ENCODE data around the gene EPB41L4A. TPM values are rescaled to one million over a fixed set of nuclear protein-coding genes. Genes with fewer than 3 reads are reported as not detected.

Gene EPB41L4A
- polyA plus RNA-seq, 1 donor from 2014 or later = 7.4 TPM

DNA sequence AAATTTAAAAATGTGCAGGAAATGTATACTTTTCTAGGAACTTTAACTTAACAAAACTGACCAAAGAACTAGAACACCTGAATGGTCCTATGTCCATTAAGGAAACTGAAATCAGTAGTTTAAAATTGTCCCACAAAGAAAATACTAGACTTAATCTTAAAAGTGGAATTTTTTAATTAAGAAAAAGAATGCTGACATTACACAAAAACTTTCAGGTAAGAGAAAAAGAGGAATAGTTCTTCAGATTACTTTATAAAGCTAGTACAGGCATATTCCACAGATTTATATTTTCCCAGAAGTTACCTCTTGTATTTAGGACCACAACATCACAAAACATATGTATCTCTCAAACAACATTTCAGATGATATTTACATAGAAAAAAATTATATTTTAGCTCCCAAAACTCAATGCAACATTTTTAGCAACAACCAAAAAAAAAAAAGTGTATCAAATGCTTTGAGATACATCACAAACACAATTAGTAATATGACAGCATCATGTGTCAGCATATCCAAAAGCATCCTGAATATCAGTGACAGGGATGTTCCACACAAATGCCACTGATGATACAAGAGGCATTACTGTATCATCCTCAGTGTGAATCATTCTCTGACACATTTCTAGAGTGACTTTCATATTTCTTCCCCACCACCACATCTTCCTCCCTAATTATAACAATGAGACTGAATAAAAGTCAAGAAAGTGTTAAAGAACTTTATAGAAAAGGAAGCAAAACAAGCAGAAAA is 264.0 kb downstream of the EPB41L4A start:
- H3K27me3 ChIP-seq (ENCODE audit: insufficient read depth, low read depth, low read length) = no peaks in the 10 kb centered on the region
- H3K27ac ChIP-seq (ENCODE audit: low read length) = no peak overlapping the region
- H3K36me3 ChIP-seq (ENCODE audit: insufficient read depth, low read length) = no peaks in the 10 kb centered on the region
- no peak overlapping the region for H3K9ac ChIP-seq (ENCODE audit: low read length)
- H3K79me2 ChIP-seq (replicated peaks; ENCODE audit: insufficient read depth, low read length) = no peaks in the 10 kb centered on the region
- no peaks in the 10 kb centered on the region for H3K9me2 ChIP-seq (ENCODE audit: insufficient read depth, low read length)
- no peak overlapping the region for H2AFZ ChIP-seq (ENCODE audit: low read depth, low read length)
- H3K9me3 ChIP-seq (ENCODE audit: low read length) = no peaks in the 10 kb centered on the region
- no peak overlapping the region for H3K4me2 ChIP-seq (ENCODE audit: low read length)
- no peaks in the 10 kb centered on the region for H3F3A ChIP-seq (ENCODE audit: insufficient read depth, low read length, poor library complexity, severe bottlenecking)
- no peak overlapping the region for H3K4me3 ChIP-seq (ENCODE audit: low read length)
- H4K20me1 ChIP-seq (ENCODE audit: insufficient read depth) = no peaks in the 10 kb centered on the region
- TF ChIP-seq POLR2AphosphoS5 (IDR thresholded peaks at IDR 0.05) (no peak), EP300 (conservative IDR thresholded peaks at IDR 0.05; ENCODE audit: poor library complexity, severe bottlenecking) (no peak), MXI1 (conservative IDR thresholded peaks at IDR 0.05; ENCODE audit: poor library complexity, severe bottlenecking) (no peak), TAF1 (IDR thresholded peaks at IDR 0.05; ENCODE audit: low read depth) (no peak), RAD21 (conservative IDR thresholded peaks at IDR 0.05) (no peak)
- TF ChIP-seq, protein P1, sequence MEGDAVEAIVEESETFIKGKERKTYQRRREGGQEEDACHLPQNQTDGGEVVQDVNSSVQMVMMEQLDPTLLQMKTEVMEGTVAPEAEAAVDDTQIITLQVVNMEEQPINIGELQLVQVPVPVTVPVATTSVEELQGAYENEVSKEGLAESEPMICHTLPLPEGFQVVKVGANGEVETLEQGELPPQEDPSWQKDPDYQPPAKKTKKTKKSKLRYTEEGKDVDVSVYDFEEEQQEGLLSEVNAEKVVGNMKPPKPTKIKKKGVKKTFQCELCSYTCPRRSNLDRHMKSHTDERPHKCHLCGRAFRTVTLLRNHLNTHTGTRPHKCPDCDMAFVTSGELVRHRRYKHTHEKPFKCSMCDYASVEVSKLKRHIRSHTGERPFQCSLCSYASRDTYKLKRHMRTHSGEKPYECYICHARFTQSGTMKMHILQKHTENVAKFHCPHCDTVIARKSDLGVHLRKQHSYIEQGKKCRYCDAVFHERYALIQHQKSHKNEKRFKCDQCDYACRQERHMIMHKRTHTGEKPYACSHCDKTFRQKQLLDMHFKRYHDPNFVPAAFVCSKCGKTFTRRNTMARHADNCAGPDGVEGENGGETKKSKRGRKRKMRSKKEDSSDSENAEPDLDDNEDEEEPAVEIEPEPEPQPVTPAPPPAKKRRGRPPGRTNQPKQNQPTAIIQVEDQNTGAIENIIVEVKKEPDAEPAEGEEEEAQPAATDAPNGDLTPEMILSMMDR (IDR thresholded peaks at IDR 0.05; ENCODE audit: poor library complexity, severe bottlenecking) = no peak
- TF ChIP-seq, protein P2, sequence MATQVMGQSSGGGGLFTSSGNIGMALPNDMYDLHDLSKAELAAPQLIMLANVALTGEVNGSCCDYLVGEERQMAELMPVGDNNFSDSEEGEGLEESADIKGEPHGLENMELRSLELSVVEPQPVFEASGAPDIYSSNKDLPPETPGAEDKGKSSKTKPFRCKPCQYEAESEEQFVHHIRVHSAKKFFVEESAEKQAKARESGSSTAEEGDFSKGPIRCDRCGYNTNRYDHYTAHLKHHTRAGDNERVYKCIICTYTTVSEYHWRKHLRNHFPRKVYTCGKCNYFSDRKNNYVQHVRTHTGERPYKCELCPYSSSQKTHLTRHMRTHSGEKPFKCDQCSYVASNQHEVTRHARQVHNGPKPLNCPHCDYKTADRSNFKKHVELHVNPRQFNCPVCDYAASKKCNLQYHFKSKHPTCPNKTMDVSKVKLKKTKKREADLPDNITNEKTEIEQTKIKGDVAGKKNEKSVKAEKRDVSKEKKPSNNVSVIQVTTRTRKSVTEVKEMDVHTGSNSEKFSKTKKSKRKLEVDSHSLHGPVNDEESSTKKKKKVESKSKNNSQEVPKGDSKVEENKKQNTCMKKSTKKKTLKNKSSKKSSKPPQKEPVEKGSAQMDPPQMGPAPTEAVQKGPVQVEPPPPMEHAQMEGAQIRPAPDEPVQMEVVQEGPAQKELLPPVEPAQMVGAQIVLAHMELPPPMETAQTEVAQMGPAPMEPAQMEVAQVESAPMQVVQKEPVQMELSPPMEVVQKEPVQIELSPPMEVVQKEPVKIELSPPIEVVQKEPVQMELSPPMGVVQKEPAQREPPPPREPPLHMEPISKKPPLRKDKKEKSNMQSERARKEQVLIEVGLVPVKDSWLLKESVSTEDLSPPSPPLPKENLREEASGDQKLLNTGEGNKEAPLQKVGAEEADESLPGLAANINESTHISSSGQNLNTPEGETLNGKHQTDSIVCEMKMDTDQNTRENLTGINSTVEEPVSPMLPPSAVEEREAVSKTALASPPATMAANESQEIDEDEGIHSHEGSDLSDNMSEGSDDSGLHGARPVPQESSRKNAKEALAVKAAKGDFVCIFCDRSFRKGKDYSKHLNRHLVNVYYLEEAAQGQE (IDR thresholded peaks at IDR 0.05; ENCODE audit: borderline replicate concordance) = no peak

DNA sequence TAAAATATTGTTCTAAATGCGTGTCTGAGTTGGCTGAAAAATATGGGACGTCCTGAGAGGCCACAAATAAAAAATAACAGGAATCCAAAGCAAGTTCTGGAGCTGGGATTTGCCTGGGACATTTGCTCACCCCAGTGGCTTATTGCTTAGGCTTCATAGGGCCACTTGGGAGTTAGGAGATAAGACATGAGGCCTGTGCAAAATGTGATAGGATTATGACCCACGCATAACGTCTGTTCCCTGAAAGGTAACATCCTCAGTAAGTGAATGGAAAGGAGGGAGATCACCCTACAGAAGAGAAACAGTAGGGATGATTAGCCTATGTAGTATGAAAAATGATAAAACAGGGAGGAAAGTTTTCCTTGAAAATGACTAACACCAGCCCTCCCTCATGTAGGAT is 269.4 kb downstream of the EPB41L4A start:
- no peaks in the 10 kb centered on the region for H3K9me2 ChIP-seq (ENCODE audit: insufficient read depth, low read length)
- H3K9ac ChIP-seq (ENCODE audit: low read length) = no peak overlapping the region
- H4K20me1 ChIP-seq (ENCODE audit: insufficient read depth) = no peaks in the 10 kb centered on the region
- no peak overlapping the region for H3K4me3 ChIP-seq (ENCODE audit: low read length)
- H3K79me2 ChIP-seq (replicated peaks; ENCODE audit: insufficient read depth, low read length) = no peaks in the 10 kb centered on the region
- no peaks in the 10 kb centered on the region for H3K9me3 ChIP-seq (ENCODE audit: low read length)
- no peak overlapping the region for H3K27ac ChIP-seq (ENCODE audit: low read length)
- no peaks in the 10 kb centered on the region for H3K36me3 ChIP-seq (ENCODE audit: insufficient read depth, low read length)
- H2AFZ ChIP-seq (ENCODE audit: low read depth, low read length) = no peak overlapping the region
- TF ChIP-seq MXI1 (conservative IDR thresholded peaks at IDR 0.05; ENCODE audit: poor library complexity, severe bottlenecking) (no peak), RAD21 (conservative IDR thresholded peaks at IDR 0.05) (no peak), EZH2 (IDR thresholded peaks at IDR 0.05; ENCODE audit: borderline replicate concordance, insufficient read depth, low read length, poor library complexity, severe bottlenecking) (no peak), SMC3 (conservative IDR thresholded peaks at IDR 0.05; ENCODE audit: poor library complexity) (no peak)
- TF ChIP-seq, protein P1 (IDR thresholded peaks at IDR 0.05; ENCODE audit: poor library complexity, severe bottlenecking) = no peak
- TF ChIP-seq, protein P2 (IDR thresholded peaks at IDR 0.05; ENCODE audit: borderline replicate concordance) = no peak
- H3K27me3 ChIP-seq (ENCODE audit: insufficient read depth, low read depth, low read length) = no peaks in the 10 kb centered on the region
- H3F3A ChIP-seq (ENCODE audit: insufficient read depth, low read length, poor library complexity, severe bottlenecking) = no peaks in the 10 kb centered on the region
- no peak overlapping the region for H3K4me2 ChIP-seq (ENCODE audit: low read length)

Measured in neural cell (in vitro differentiated cells).